Stimulated activated CD4-positive, alpha-beta T cell treated with anti-CD3 and anti-CD28 coated beads, Interleukin-12 subunit alpha, Interleukin-12 subunit beta, amount 100 ng/mL, for 4 hours (primary cell): ENCODE data around the gene DUSP18.
A peak's percentile ranks its signal among the peaks of the same experiment; 100 is the strongest.
"Not testable (repeated sequence)": the region's sequence is repeated elsewhere in the genome, so short reads cannot be mapped to it uniquely, and the experiment has no call there.

Source experiments
- DNase-seq: peaks from one replicate; pipeline ENCODE4 v3.0.0-alpha.2; 2020

The DUSP18 gene

DNA sequence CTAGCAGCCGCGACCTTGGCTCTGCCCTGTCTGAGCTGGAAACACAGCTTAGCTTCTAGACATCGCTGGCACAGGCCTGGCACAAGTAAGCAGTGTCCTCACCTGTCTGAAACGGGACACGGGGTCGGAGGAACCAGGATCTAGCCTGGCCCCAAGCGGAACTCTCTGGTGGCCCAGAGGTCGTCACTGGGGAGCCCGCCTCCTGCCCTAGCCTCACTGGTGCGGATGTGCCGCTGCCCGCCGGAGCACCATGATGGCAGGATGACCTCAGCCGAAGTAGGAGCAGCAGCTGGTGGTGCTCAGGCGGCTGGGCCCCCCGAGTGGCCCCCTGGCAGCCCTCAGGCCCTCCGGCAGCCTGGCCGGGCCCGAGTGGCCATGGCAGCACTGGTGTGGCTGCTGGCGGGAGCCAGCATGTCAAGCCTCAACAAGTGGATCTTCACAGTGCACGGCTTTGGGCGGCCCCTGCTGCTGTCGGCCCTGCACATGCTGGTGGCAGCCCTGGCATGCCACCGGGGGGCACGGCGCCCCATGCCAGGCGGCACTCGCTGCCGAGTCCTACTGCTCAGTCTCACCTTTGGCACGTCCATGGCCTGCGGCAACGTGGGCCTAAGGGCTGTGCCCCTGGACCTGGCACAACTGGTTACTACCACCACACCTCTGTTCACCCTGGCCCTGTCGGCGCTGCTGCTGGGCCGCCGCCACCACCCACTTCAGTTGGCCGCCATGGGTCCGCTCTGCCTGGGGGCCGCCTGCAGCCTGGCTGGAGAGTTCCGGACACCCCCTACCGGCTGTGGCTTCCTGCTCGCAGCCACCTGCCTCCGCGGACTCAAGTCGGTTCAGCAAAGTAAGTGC lies 31.2 kb downstream of the DUSP18 start:
- DNase-seq: no peak

DNA sequence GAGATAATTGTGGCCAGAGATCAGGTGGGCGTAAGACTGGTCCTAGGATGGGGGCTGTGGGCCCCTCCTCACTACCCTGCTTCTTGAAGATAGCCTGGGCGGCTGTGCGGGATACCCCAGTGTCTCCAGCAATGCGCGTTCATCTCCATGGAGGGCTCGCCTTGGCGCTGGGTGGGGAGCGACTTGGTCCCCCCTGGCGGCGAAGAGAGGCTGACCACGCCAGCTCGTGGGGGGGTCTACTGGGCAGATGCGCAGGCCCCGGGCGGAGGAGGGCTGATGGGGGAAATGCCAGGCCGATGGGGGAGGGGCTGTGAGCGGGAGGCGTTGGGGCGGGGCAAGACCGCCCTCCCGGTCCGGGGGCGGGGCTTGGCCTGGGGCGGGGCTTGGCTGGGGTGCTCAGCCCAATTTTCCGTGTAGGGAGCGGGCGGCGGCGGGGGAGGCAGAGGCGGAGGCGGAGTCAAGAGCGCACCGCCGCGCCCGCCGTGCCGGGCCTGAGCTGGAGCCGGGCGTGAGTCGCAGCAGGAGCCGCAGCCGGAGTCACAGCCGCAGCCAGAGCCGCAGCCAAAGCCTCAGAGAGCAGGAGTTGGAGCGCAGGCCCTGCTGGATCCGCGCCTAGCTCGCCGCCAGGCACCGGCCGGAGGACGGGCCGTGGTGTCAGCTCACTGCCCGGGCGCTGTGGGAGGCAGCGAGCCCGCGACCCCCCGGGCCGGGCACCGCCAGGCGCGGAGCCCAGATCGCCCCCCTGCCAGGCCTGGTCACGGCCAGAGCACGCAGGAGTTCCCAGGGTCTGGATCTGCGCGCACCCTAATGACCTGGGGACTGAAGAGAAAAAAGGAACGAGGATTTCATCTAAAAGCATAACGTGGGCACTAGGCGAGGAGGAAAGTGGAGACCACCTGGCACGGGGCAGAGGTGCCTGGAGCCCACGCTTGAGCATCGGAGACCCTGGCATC lies 32.1 kb downstream of the DUSP18 start, which contains the start of gene SLC35E4:
Gene SLC35E4 (plus strand): TSS at position 509 of the 953 bp plus-strand sequence. CDS start 670 bp downstream, outside the sequence.
- DNase-seq: peak; percentile 99

DNA sequence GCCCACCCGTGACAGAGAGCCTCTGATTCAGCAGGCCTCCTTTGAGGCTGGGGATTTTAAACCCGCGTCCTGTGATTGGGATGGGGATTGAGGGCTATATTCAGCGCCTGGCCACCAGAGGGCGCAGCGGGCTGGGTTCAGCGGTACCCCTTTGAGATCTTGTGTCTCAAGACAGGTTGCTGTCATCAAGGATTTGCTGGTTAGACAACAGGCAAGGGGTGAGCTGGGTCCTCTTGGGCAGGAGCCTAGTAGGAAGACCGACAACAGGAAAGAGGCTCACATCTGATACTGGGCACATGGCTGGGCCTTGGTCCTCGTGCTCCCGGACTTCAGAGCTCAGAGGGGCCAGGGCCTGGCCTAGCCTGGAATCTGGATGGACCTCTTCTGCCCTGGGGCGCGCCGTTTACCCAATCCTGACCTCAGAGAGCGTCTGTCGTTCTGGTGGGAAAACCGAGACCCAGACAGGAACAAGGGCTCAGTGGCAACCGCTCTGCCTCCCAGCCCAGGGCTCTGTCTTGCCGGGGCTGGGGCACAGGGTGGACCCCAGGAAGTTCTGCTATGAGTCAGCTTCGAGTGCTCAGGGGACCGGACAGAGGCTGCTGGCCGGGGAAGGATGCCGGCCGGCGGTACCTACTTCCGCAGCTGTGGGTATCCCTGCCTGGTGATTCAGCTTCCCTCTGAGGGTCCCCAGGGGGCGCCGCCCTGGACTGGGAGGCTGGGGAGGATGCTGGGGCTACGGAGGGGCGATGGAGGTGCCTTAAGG lies 33.0 kb downstream of the DUSP18 start:
- peak; percentile 90 for DNase-seq

DNA sequence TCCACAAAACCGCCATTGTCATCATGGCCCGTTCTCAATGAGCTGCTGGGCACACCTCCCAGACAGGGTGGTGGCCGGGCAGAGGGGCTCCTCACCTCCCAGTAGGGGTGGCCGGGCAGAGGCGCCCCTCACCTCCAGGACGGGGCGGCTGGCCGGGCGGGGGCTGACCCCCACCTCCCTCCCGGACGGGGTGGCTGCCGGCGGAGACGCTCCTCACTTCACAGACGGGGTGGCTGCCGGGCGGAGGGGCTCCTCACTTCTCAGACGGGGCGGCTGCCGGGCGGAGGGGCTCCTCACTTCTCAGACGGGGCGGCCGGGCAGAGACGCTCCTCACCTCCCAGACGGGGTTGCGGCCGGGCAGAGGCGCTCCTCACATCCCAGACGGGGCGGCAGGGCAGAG lies 36.2 kb downstream of the DUSP18 start:
- DNase-seq: not testable (repeated sequence)

DNA sequence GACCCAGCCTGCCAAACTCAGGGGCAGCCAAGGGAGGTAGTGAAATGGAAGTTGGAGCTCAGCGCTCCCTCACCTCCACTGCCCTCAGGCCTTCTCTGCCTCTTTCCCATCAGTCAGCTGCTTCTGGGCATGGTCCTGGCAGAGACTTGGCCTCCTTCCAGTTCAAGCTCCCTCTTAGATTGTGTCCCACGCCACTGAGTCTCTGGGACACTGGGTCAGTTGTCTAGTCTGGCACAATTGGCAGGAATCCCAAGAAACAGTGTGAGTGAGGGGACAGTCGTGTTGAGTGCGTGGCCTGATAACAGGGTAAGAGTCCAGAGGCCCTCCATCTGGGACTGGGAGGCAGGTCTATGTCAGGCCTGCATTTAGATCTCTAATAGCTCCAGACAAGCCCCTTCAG lies 39.2 kb downstream of the DUSP18 start:
- no peak for DNase-seq

DNA sequence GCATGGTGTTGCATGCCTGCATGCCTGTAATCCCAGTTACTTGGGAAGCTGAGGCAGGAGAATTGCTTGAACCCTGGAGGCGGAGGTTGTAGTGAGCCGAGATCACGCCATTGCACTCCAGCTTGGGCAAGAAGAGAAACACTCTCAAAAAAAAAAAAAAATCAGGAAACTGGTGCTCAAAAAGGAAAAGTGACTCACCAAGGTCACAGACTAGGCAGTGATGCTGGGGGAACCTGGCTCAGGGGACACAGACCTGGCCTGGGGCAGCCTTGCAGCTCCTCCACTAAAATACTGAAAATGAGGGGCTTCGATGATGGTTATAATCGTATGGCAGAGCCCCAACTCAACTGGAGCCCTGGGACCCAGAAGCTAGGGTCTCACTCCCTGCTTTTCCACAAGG lies 40.2 kb downstream of the DUSP18 start:
- no peak for DNase-seq

DNA sequence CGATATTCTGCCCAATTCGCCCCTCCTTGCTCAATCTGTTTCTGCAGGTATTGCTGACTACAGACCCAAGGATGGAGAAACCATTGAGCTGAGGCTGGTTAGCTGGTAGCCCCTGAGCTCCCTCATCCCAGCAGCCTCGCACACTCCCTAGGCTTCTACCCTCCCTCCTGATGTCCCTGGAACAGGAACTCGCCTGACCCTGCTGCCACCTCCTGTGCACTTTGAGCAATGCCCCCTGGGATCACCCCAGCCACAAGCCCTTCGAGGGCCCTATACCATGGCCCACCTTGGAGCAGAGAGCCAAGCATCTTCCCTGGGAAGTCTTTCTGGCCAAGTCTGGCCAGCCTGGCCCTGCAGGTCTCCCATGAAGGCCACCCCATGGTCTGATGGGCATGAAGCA lies 41.3 kb downstream of the DUSP18 start:
- no peak for DNase-seq

DNA sequence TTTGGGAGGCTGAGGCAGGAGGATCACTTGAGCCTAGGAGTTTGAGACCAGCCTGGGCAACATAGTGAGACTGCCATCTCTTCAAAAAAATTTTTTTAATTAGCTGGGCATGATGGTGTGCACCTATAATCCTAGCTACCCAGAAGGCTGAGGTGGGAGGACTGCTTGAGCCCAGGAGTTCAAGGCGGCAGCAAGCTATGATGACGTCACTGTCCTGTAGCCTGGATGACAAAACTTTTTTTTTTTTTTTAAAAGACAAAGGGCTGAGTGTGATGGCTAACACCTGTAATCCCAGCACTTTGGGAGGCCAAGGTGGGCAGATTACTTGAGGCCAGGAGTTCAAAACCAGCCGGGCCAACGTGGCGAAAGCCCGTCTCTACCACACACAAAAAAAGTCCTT lies 47.8 kb downstream of the DUSP18 start:
- not testable (repeated sequence) for DNase-seq

DNA sequence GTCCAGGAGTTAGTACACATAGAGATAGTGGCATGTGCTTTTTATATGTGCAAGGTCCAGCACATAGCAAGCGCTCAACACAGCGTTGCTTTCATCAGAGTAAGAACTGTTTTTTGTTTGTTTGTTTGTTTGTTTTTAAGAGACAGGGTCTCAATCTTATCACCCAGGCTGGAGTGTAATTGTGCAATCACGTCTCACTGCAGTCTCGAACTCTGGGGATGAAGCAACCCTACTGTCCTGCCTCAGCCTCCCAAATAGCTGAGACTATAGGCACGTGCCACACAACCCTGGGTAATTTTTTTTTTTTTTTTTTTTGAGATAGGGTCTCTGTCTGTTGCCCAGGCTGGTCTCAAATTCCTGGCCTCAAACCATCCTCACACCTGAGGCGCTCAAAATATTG lies 49.9 kb downstream of the DUSP18 start:
- no peak for DNase-seq

DNA sequence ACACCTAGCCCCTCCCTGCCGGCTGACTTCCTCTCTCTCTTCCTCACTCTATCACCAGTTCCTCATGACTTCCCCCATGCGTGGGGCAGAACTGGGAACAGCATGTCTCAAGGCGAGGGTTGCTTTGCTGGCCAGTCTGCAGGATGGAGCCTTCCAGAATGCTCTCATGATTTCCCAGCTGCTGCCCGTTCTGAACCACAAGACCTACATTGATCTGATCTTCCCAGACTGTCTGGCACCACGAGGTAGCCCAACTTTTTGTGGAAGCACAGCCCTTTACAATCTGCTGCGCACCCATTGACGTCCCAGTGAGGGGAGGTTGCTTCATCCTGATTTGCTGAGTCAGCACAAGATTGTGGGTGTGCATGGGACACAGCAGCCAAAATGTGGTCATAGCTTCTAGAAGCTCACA lies 52.1 kb downstream of the DUSP18 start:
- no peak for DNase-seq

DNA sequence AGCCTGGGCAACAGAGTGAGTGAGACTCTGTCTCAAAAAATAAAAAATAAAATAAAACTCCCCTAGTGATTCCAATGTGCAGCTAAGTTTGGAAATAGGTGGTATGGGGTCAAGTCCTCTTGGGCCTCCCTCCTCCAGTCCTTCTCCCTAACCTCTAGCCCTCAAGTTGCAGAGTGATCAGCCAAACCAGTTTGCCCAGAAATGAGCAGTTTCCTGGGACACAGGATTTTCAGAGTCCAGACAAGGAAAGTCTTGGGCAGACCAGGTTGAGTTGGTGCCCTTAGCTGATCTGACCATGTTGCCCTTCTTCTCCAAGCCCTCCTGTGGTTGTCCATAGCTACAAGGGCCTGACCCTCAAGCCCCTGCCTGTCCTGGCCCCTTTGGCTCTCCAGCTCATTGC lies 52.8 kb downstream of the DUSP18 start:
- no peak for DNase-seq

DNA sequence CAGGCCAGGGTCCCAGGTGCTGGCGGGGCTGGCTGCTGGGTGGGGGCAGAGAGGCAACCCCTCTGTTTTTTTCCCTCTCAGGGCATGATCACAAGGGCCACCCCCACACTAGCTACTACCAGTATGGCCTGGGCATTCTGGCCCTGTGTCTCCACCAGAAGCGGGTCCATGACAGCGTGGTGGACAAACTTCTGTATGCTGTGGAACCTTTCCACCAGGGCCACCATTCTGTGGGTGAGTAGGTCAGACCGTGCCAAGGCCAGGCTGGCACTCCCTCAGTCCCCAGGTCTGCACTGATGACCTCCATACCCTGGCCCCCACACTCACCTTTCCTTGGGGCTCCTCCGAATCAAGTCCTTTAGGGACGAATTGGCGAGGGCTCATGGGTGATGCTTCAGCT lies 53.4 kb downstream of the DUSP18 start:
- no peak for DNase-seq

DNA sequence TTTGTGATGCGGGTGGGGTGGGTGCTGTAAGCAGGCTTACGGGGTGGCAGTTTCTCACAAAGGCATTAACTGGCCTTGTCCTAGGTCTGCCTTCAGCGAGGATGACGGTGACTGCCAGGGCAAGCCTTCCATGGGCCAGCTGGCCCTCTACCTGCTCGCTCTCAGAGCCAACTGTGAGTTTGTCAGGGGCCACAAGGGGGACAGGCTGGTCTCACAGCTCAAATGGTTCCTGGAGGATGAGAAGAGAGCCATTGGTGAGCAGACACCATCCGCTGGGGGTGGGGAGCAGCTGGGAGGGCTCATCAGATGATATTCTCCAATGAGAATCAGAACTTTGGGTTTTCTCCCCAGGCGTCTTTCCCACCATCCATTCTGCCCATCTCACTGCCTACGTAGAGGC lies 54.9 kb downstream of the DUSP18 start:
- DNase-seq: no peak
